GM19324 (cell line): ENCODE results near the gene MMAB.

ENCODE experiments used
- ATAC-seq: cut with Tn5 transposase; IDR thresholded peaks from one replicate; pipeline ENCODE4 v1.9.1; 2021; ENCODE audit warnings: mild to moderate bottlenecking, moderate library complexity; ENCODE audit not compliant: unreplicated experiment, low FRiP score

Gene MMAB

DNA sequence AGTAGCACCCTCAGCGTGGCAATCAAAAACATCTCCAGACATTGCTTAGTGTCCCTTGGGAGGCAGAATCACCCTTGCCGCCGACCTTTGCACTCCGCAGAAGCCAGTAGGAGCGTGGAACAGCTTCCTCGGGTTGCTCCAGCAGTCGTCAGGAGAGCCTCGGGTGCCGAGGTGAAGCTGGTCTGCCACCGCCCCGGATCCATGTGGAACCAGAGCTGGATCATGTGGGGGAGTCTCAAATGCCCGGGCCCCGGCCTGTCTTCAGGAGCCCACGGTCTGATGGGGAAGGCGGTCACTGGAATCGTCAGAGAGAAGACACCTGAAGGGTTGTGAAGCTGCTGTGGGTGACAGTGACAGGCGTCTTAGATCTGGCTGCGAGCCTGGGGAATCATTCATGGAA lies 14.6 kb upstream of the MMAB start:
- no peak for ATAC-seq

DNA sequence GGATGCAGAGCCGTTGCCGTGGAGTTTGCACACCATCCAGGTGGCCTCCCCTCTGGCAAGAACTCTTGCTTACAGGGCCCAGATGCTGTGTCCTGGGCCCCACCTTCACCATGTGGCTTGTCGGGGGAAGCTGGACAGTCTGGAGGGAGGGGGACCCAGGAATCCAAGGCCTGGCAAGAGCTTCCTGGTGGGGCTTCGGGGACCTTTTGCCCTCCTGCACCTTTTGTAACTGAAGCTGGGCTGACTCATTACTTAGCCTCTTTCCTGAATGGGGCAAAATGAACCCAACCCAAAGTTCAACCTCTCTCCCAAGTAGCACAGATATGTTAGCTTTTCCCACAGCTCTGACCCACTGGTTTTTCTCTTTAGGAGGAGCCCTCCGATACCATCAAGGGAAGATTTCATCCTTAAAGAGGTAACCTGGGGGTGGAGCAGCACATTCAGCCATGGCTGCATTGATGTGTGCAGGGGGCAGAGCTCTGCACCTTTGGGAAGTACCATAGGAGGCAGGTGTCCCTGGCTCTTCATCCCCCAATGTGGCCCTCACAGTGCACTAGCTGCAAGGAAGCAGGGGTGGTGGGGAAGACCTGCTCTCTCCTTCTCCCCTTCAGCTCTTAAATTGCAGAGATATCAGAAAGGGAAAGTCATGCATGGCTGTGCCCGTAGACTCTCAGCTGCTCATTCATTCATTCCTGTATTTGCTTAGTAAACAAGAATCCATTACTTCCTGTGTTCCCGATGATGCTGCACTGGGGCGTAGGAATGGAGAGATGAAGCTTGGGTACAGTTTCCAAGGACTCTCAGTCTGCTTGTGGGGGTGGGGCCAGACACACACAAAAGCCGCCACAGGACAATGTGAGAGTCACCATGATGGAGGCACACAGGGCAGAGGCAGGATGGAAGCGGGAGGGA lies 13.3 kb upstream of the MMAB start:
- ATAC-seq: no peak

DNA sequence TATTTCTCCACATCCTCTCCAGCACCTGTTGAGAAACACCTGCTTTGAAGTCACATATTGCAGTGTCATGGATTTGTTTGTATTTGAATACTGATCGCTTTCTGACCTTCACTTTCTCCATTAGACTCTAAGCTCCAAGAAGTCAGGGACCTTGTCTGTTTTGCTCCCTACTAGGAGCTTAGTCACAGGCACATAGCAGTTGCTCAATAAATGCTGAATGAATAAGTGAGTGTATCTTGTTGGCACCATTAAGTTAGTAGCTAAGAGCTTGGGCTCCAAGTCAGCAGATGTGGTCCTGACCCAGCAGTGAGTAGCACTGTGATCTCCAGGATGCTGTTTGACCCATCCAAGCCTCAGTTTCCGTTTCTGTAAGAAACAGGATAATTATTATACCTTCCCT lies 10.4 kb upstream of the MMAB start:
- no peak for ATAC-seq

DNA sequence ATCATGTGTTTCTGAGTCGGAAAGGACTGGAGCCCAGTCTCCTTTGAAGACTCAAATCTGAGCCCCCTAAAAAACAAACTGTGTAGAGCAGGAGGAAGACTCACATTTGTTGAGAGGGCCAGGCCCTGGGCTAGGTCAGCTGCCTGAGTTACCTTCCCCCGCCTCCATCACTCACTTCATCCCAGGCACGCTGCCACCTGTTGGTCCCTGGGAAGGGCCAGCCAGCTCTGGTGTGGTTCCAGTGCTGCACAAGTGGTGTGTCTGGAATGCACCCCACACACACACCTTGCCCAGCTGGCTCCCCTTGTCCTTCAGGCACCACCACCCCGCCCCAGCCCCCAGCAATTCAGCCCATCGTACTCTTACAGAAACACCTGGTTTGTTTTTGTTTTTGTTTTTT lies 9.3 kb upstream of the MMAB start:
- no peak for ATAC-seq

DNA sequence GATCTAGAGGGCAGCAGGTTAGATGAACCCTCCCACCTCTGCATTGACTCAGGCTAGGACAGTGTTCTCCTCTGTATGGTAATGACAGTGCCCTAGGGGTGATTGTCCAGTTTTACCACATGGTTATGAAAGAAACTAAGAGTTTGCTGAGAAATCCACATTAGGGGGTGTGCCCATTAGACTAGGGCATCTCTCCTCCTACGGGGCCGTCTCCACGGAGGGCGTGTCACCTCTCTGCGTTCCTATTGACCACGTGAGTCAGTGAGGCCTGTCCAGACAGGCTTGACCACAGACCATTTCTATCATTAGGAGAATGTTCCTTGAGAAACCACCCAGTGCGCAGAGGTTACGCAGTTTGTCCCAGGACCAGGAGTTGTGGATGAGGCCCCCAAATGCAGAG lies 8.6 kb upstream of the MMAB start:
- ATAC-seq: no peak

DNA sequence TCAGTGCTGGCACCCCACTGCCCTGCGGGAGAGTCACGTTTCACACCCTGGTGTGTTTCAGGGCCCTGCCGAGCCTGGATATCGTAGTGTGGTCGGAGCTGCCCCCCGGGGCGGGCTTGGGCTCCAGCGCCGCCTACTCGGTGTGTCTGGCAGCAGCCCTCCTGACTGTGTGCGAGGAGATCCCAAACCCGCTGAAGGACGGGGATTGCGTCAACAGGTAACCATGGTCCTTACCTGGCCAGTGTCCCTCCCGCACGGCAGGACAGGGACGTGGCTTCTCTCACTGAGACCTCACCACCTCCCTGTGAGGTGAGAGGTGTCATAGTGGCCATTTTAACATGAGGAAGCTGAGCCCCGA lies 8.0 kb upstream of the MMAB start:
- ATAC-seq: no peak

GRCh38 chr12:109580684-109581333 lies 7.5 kb upstream of the MMAB start:
- ATAC-seq: no peak

GRCh38 chr12:109580272-109580671 lies 7.0 kb upstream of the MMAB start:
- ATAC-seq: no peak

GRCh38 chr12:109579639-109580038 lies 6.3 kb upstream of the MMAB start:
- no peak for ATAC-seq

GRCh38 chr12:109578330-109578927 lies 5.1 kb upstream of the MMAB start:
- ATAC-seq: no peak

- no peak for ATAC-seq
Measured at GRCh38 chr12:109577311-109577710, 4.0 kb upstream of the MMAB start.

- no peak for ATAC-seq
Measured at GRCh38 chr12:109575683-109576082, 2.4 kb upstream of the MMAB start.

DNA sequence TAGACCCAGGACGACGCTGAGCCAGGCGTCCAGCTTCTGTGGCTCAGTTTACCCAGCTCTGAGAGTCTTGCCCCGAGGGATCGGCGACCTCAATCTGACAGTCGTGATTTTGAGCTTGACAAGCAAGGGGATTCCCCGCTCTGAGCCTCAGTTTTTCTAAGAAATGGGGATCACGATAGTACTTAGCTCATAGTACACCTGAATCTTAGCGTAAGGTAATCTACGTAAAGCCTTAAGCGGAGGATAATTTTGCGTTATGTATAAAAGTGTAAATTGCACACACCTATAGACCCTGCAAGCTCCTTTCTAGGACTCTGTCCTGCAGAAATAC lies 575 bp upstream of the MMAB start:
- ATAC-seq: no peak

DNA sequence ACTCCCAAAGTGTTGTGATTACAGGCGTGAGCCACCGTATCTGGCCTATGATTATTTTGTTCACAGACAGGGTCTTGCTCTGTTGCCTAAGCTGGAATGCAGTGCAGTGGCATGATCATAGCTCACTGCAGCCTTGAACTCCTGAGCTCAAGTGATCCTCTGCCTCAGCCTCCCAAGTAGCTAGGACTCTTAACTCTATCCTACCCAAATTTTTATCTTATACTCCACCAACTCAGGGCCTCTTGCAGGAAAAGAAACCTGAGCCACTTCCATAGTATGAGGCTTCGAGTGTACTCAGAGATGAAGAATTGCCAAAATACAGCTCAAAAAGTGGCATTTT lies 828 bp downstream of the MMAB start:
- ATAC-seq: no peak

GRCh38 chr12:109571773-109572505 lies 1.4 kb downstream of the MMAB start:
- ATAC-seq: no peak

GRCh38 chr12:109568486-109568885 lies 4.8 kb downstream of the MMAB start:
- ATAC-seq: no peak

DNA sequence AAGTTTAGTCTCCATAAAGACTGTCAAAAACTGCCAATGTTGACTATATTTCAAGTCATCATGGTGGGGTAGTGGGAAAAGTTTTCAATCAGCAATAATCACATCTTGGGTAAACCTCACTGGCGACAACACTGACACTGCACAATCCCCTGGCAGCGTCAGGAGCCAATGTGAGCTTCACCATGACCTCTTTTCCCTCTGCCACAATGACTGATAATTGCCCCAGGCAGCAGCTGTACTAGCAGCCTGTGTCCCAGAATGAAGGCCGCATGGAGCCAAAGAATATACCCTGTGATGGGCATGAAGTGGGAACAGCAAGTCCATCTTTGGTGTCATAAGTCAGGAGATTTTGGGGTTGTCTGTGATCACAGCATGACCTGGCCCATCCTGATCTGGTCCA lies 5.3 kb downstream of the MMAB start:
- no peak for ATAC-seq

DNA sequence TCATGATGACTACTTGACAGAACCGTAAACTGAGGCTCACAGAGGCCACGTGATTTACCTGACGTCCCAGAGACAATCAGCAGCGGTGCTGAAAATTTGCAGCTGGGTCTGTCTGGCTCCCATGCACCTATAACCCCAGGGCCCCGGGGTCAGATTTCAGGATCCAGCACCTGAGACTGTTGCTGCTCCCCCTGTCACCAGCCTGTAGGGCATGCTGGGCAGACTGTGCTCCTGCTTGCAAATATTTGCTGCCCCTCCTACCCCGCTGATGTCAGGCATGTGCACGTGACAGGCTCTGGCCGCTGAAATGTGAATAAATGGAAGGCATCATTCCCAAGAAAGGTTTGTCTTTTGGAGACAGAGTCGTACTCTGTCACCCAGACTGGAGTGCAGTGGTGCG lies 6.0 kb downstream of the MMAB start:
- no peak for ATAC-seq

- no peak for ATAC-seq
Measured at GRCh38 chr12:109566424-109566823, 6.9 kb downstream of the MMAB start.

DNA sequence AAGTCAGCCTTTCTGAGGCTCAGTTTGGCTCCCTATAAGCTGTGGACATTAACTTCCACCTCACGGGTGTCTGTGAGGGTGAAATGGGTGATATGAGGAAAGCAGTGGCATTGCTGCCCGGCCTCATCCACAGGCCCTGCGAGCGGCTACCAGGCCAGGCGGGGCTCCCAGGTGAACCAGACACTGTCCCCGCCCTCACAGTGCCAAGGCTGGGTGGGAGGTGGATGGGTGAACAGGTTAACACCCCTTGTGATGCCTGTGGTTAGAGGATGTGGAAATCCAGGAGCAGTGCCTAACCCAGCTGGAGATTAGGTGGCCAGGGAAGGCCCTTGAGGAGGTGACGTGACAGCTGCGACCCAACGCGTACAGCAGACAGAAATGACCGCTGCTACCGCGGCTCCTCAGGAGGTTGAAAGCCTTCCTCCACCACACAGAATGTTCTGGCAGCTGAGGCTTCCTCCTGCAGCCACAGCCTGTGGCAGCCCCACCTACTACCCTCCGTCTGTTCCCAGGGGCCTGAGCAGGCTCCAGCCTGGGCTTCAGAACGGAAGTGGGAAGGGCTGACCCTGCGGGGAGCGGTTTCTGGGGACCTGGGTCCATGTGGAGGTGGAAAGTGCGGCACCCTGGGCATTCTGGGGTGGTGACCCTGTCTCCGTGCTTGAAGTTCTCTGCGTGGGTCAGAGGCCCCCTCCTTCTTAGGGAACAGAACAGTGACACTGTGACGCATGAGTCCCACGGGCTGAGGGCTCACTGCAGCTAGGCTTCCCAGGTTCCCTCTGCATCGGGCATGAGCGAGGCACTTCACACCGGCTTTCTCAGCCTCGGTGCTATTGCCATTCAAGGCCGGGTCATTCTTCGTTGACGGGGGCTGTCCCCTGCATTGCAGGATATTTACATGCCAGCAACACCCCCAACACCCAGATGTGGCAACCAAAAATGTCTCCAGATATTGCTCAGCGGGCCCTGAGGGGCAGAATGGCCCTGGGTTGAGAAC lies 9.7 kb downstream of the MMAB start:
- ATAC-seq: no peak
